Gastrocnemius medialis (tissue), 4 donors: Measurements from ENCODE around the gene PLEKHA1.

Experiments used
- POLR2A ChIP-seq, 2 donors: fragments of 450-650 bp; IDR thresholded peaks; one replicate each; pipeline ENCODE4 v1.6.1; 2017; ENCODE audit warnings: antibody characterized with exemption in 2 of 2, mild to moderate bottlenecking in 2 of 2, moderate library complexity in 2 of 2
- TF ChIP-seq, protein P1 (sequence below), 5 experiments: fragments of 450-650 bp in 3 of 5; fragments of 200-600 bp in 2 of 5; sonication (generic) in 2 of 5; IDR thresholded peaks in 4 of 5; conservative IDR thresholded peaks in 1 of 5; 1 replicate in 4 of 5; 2 replicates in 1 of 5; pipeline ENCODE4 v1.5.1; 2016 to 2019; ENCODE audit warnings: antibody characterized with exemption in 5 of 5, mild to moderate bottlenecking in 3 of 5, moderate library complexity in 3 of 5

- TF ChIP-seq, protein P1, sequence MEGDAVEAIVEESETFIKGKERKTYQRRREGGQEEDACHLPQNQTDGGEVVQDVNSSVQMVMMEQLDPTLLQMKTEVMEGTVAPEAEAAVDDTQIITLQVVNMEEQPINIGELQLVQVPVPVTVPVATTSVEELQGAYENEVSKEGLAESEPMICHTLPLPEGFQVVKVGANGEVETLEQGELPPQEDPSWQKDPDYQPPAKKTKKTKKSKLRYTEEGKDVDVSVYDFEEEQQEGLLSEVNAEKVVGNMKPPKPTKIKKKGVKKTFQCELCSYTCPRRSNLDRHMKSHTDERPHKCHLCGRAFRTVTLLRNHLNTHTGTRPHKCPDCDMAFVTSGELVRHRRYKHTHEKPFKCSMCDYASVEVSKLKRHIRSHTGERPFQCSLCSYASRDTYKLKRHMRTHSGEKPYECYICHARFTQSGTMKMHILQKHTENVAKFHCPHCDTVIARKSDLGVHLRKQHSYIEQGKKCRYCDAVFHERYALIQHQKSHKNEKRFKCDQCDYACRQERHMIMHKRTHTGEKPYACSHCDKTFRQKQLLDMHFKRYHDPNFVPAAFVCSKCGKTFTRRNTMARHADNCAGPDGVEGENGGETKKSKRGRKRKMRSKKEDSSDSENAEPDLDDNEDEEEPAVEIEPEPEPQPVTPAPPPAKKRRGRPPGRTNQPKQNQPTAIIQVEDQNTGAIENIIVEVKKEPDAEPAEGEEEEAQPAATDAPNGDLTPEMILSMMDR (IDR thresholded peaks at IDR 0.05 in 4 of 5, conservative IDR thresholded peaks at IDR 0.05 in 1 of 5) = no peak
- TF ChIP-seq POLR2A (IDR thresholded peaks at IDR 0.05) = no peak
These were observed 1.4 kb upstream of the PLEKHA1 start for GRCh38 chr10:122373108-122373507.
